HepG2 (cell line): ENCODE measurements around the gene CD209. TPM values are rescaled to one million over a fixed set of nuclear protein-coding genes. Genes with fewer than 3 reads are reported as not detected.

ENCODE experiments used
- ATAC-seq: fragments of 200-7000 bp; cut with Tn5 transposase; 3 replicates; pipeline ENCODE4 v1.9.1; 2020; ENCODE audit warnings: mild to moderate bottlenecking, moderate library complexity
- BruUV-seq: library from RNA; stranded (reverse); fragments of 400-500 nt; replicated peaks from 2 replicates; lab custom pipeline; 2021; lab: Mats Ljungman, UMichigan
- CTCF ChIA-PET: fragments of 300-600 bp; formaldehyde crosslinking; extraction: SDS; loops from one replicate; lab custom pipeline; 2021; ENCODE audit warnings: low total read pairs, inconsistent platforms, low intra/inter-chr PET ratio; lab: Yijun Ruan, JAX
- POLR2A ChIA-PET: fragments of 350-600 bp; sonication (Branson Sonifier 250); formaldehyde crosslinking; loops from one replicate; lab custom pipeline; 2020; ENCODE audit warnings: antibody characterized with exemption, inconsistent platforms; lab: Yijun Ruan, JAX
- DNase-seq: peaks from one replicate; pipeline ENCODE4 v3.0.0-alpha.2; 2015; ENCODE audit warnings: low spot score
- FAIRE-seq: peaks from 3 replicates; lab custom pipeline; 2011; peaks lifted over from hg19 to GRCh38; lab: Jason Lieb, UNC
- H2AFZ ChIP-seq: one replicate; pipeline ENCODE4 v1.6.1; 2011; ENCODE audit warnings: low read length, inconsistent platforms
- H3K27ac ChIP-seq: fragments of 300-600 bp; 3 replicates; pipeline ENCODE4 v1.8.0; 2011; ENCODE audit warnings: mixed run types, mild to moderate bottlenecking, mixed read lengths, low read length, inconsistent platforms; ENCODE audit not compliant: insufficient read depth; ENCODE audit errors: extremely low read length
- H3K27me3 ChIP-seq, 2 experiments: fragments of 200-600 bp in 1 of 2; 2 replicates in 1 of 2; 3 replicates in 1 of 2; pipeline versions ENCODE4 v1.6.0 to v1.8.0; 2011; ENCODE audit warnings: low read length in 2 of 2, mild to moderate bottlenecking in 2 of 2, moderate library complexity in 2 of 2, inconsistent platforms in 1 of 2; ENCODE audit not compliant: insufficient read depth in 2 of 2, control insufficient read depth in 1 of 2
- H3K36me3 ChIP-seq, 2 experiments: fragments of 200-600 bp in 1 of 2; replicated peaks in 1 of 2; 2 replicates in 1 of 2; 3 replicates in 1 of 2; pipeline versions ENCODE4 v1.5.1 to v1.8.0; 2011; ENCODE audit warnings: low read length in 2 of 2, inconsistent platforms in 1 of 2; ENCODE audit not compliant: insufficient read depth in 2 of 2, control insufficient read depth in 1 of 2
- H3K4me1 ChIP-seq: 2 replicates; pipeline ENCODE4 v1.5.1; 2012; ENCODE audit warnings: low read length, inconsistent platforms; ENCODE audit not compliant: insufficient read depth
- H3K4me2 ChIP-seq: 2 replicates; pipeline ENCODE4 v1.6.0; 2011; ENCODE audit warnings: low read depth, low read length, inconsistent platforms
- H3K4me3 ChIP-seq, 3 experiments: fragments of 200-600 bp in 1 of 3; sonication (generic), shearing (Covaris generic) in 1 of 3; replicated peaks in 1 of 3; 2 replicates each; pipeline ENCODE4 v1.5.1; 2011 to 2016; ENCODE audit warnings: low read length in 3 of 3, inconsistent platforms in 2 of 3, low read depth in 2 of 3, mild to moderate bottlenecking in 2 of 3, control low read depth in 1 of 3, mixed read lengths in 1 of 3; ENCODE audit not compliant: insufficient read depth in 1 of 3
- H3K79me2 ChIP-seq: one replicate; pipeline ENCODE4 v1.6.1; 2011; ENCODE audit warnings: low read length, inconsistent platforms; ENCODE audit not compliant: insufficient read depth
- H3K9ac ChIP-seq: 2 replicates; pipeline ENCODE4 v1.6.0; 2011; ENCODE audit warnings: mild to moderate bottlenecking, low read depth, low read length, inconsistent platforms; ENCODE audit not compliant: insufficient read depth
- H3K9me3 ChIP-seq: 2 replicates; pipeline ENCODE4 v1.5.1; 2012; ENCODE audit warnings: mild to moderate bottlenecking, low read length
- H4K20me1 ChIP-seq: 2 replicates; pipeline ENCODE4 v1.6.0; 2011; ENCODE audit warnings: inconsistent platforms, mild to moderate bottlenecking, low read length, moderate library complexity; ENCODE audit not compliant: insufficient read depth
- BRCA1 ChIP-seq: sonication (generic); formaldehyde crosslinking; IDR thresholded peaks from 2 replicates; pipeline ENCODE4 v1.4.0; 2020; ENCODE audit warnings: missing genetic modification reagents
- EP300 ChIP-seq, 3 experiments: sonication (generic) in 1 of 3; formaldehyde crosslinking in 1 of 3; IDR thresholded peaks; 2 replicates each; pipeline versions ENCODE4 v1.5.1 to v1.6.1; 2011 to 2020; ENCODE audit warnings: low read depth in 2 of 3, low read length in 2 of 3, borderline replicate concordance in 1 of 3, improper control_type of control experiment in 1 of 3, mild to moderate bottlenecking in 1 of 3, missing genetic modification reagents in 1 of 3, moderate library complexity in 1 of 3
- PCBP2 ChIP-seq: fragments of 200-400 bp; formaldehyde crosslinking; optimal IDR thresholded peaks from 2 replicates; pipeline ENCODE3; 2018; ENCODE audit warnings: low read length, low read depth; ENCODE audit not compliant: poor library complexity, severe bottlenecking
- SKI ChIP-seq: fragments of 450-650 bp; IDR thresholded peaks from one replicate; pipeline ENCODE4 v1.6.1; 2018; ENCODE audit warnings: mild to moderate bottlenecking; ENCODE audit not compliant: partially characterized antibody
- TARDBP ChIP-seq: sonication (generic); formaldehyde crosslinking; IDR thresholded peaks from 2 replicates; pipeline ENCODE4 v1.8.0; 2022; ENCODE audit warnings: mild to moderate bottlenecking, missing genetic modification reagents
- TSC22D2 ChIP-seq: sonication (generic); formaldehyde crosslinking; IDR thresholded peaks from 2 replicates; pipeline ENCODE4 v1.5.1; 2020; ENCODE audit warnings: missing genetic modification reagents, mild to moderate bottlenecking, borderline replicate concordance
- YEATS2 ChIP-seq: sonication (generic); formaldehyde crosslinking; IDR thresholded peaks from 2 replicates; pipeline ENCODE4 v1.4.0; 2020; ENCODE audit warnings: missing genetic modification reagents, borderline replicate concordance
- ZNF318 ChIP-seq: sonication (generic); formaldehyde crosslinking; IDR thresholded peaks from 2 replicates; pipeline ENCODE4 v1.4.0; 2020; ENCODE audit warnings: mild to moderate bottlenecking, missing genetic modification reagents
- ZNF629 ChIP-seq: sonication (generic); formaldehyde crosslinking; conservative IDR thresholded peaks from 2 replicates; pipeline ENCODE4 v1.5.0; 2020; ENCODE audit warnings: missing genetic modification reagents
- ZNF777 ChIP-seq: sonication (generic); formaldehyde crosslinking; IDR thresholded peaks from 2 replicates; pipeline ENCODE4 v1.4.0; 2020; ENCODE audit warnings: missing genetic modification reagents
- ZSCAN12 ChIP-seq: sonication (generic); formaldehyde crosslinking; IDR thresholded peaks from 2 replicates; pipeline ENCODE4 v1.9.0; 2021; ENCODE audit warnings: mild to moderate bottlenecking, missing genetic modification reagents
- WGBS: methylation state at CpG from one replicate; pipeline ENCODE4 v1.1.6; 2017; ENCODE audit warnings: low lambda C conversion rate; 5-methylcytosine and 5-hydroxymethylcytosine counted together
- in situ Hi-C: cut with HindIII; loops from 2 replicates; pipeline ENCODE4 v1.10.0; 2017; ENCODE audit warnings: low pct_unique_long_range_greater_than_20kb; ENCODE audit not compliant: extremely low pct_ligation_motif_present
- intact Hi-C: fragments of 100-400 bp; cut with micrococcal nuclease; formaldehyde crosslinking; loops from one replicate; pipeline ENCODE4 v1.10.0; 2022; ENCODE audit not compliant: unreplicated experiment
- polyA plus RNA-seq, 8 experiments: library from polyadenylated mRNA; depleted of rRNA in 3 of 8; stranded (reverse) in 7 of 8; unstranded in 1 of 8; fragments of >200 nt; fragmentation: Illumina TruSeq in 4 of 8; extraction: Trizol in 4 of 8; gene quantifications; 2 replicates each; pipeline versions ENCODE4 v1.2.1 to v1.2.3, GENCODE V29; 2011 to 2016; ENCODE audit warnings: low read depth in 4 of 8, missing spikeins in 1 of 8, mixed read lengths in 1 of 8; ENCODE audit not compliant: insufficient read depth in 1 of 8
- total RNA-seq, 5 experiments: library from RNA; depleted of rRNA; stranded (reverse); fragments of >200 nt; fragmentation: Illumina TruSeq; extraction: Trizol; gene quantifications; 2 replicates each; pipeline ENCODE4 v1.2.3, GENCODE V29; 2016; ENCODE audit warnings: low read depth in 1 of 5

CD209 gene
- total and polyA plus RNA-seq, 2 of the 13 experiments (the other 11 are each of a cell fraction or from before 2014, with no cell fraction given): not detected

GRCh38 chr19:7790416-7790815 lies 43.1 kb upstream of the CD209 start:
- CTCF ChIA-PET: no interaction called here

GRCh38 chr19:7789447-7789846 lies 42.1 kb upstream of the CD209 start:
- no peak overlapping the region for H3K9ac ChIP-seq
- H3K27me3 ChIP-seq: peaks cover 2 to 22% of the 10 kb centered on the region in 2 experiments
- H3K4me3 ChIP-seq: no peak overlapping the region
- no TSS peak for BruUV-seq
- no peaks in the 10 kb centered on the region for H4K20me1 ChIP-seq
- in situ Hi-C loops: no loop called here
- no peak overlapping the region for H3K27ac ChIP-seq
- intact Hi-C loops: no loop called here
- DNase-seq (no peak), FAIRE-seq (no peak), ATAC-seq (no peak)
- H3K4me1 ChIP-seq: no peaks in the 10 kb centered on the region
- no peak overlapping the region for H3K4me2 ChIP-seq
- H3K79me2 ChIP-seq: no peaks in the 10 kb centered on the region
- 47% methylated on average over 6 of the region's 31 CpGs for WGBS
- POLR2A ChIA-PET: no interaction called here
- H3K36me3 ChIP-seq: no peaks in the 10 kb centered on the region
- CTCF ChIA-PET: no interaction called here
- no peak overlapping the region for H2AFZ ChIP-seq
- H3K9me3 ChIP-seq: no peaks in the 10 kb centered on the region
- TF ChIP-seq BRCA1 (no peak), ZNF629 (CRISPR knock-in tag) (no peak), PCBP2 (no peak), YEATS2 (CRISPR knock-in tag) (no peak), TARDBP (no peak), ZNF777 (CRISPR knock-in tag) (no peak), TSC22D2 (CRISPR knock-in tag) (no peak), ZNF318 (no peak), EP300 (IDR thresholded peaks at IDR 0.05; ENCODE audit: low read depth in 2 of 2, low read length in 2 of 2) (no peak), EP300 (CRISPR knock-in tag; IDR thresholded peaks at IDR 0.05; ENCODE audit: borderline replicate concordance) (no peak), SKI (no peak)

More at GRCh38 chr19:7790416-7790815, 43.1 kb upstream of the CD209 start:
- Histone ChIP-seq H3K4me2 (no peak overlapping the region), H3K9me3 (no peaks in the 10 kb centered on the region), H3K27ac (no peak overlapping the region), H3K36me3 (no peaks in the 10 kb centered on the region), H3K4me1 (no peaks in the 10 kb centered on the region), H3K9ac (no peak overlapping the region), H3K27me3 (peaks cover 2 to 28% of the 10 kb centered on the region in 2 experiments), H4K20me1 (no peaks in the 10 kb centered on the region), H3K4me3 (no peak overlapping the region), H3K79me2 (no peaks in the 10 kb centered on the region), H2AFZ (no peak overlapping the region)
- in situ Hi-C loops (loop anchor here (10.0 kb wide), 2 partner anchors 106 to 226 kb away; partner anchors contain the start of gene TRAPPC5), intact Hi-C loops (no loop called here)
- ATAC-seq (no peak), DNase-seq (no peak), FAIRE-seq (no peak)
- WGBS: 15% methylated on average over 9 of the region's 14 CpGs
- POLR2A ChIA-PET: no interaction called here
- no TSS peak for BruUV-seq
- no peak for TF ChIP-seq ZSCAN12 (CRISPR knock-in tag)
